HG03066 (cell line): ENCODE data around the gene FAM177A1.
A peak's percentile ranks its signal among the peaks of the same experiment; 100 is the strongest.
"Not testable (repeated sequence)": the region's sequence is repeated elsewhere in the genome, so short reads cannot be mapped to it uniquely, and the experiment has no call there.

ENCODE experiments used
- ATAC-seq: cut with Tn5 transposase; IDR thresholded peaks from one replicate; pipeline ENCODE4 v1.9.1; 2021; ENCODE audit warnings: low read depth; ENCODE audit not compliant: unreplicated experiment

The FAM177A1 gene, protein sequence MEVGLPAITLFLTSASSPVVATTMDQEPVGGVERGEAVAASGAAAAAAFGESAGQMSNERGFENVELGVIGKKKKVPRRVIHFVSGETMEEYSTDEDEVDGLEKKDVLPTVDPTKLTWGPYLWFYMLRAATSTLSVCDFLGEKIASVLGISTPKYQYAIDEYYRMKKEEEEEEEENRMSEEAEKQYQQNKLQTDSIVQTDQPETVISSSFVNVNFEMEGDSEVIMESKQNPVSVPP

DNA sequence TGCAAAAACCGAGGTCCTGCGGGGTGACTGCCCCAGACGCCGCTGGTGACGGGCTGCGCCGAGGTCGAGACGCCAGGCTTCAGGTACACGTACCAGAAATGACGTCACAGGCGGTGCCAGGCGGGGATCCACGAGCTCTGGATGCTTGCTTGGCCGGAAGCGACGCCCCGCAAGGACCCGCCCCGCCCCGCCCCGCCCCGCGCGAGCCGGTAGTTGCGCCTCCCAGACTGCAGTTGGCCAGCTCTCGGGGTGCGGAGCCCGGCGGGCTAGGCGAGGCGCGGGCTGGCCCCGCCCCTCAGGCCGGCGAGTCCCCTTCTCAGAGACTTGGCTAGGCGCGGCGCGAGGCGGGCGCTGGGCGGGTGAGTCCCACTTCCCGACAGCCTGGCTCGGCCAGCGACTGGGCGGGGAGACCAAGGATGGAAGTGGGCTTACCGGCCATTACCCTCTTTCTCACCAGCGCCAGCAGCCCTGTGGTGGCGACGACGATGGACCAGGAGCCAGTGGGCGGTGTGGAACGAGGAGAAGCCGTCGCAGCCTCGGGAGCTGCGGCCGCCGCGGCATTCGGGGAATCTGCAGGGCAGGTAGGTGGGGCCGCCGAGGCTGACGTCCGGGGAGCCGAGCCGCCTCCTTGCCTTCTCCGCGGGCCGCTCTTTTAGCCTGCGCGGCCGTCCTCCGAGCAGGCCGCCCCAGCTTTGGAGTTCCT is at the start of gene FAM177A1:
FAM177A1 (plus strand) TSS at position 225 of the 703 bp plus-strand sequence; CDS start at position 417, 192 bp downstream.
- peak; percentile 92 for ATAC-seq

DNA sequence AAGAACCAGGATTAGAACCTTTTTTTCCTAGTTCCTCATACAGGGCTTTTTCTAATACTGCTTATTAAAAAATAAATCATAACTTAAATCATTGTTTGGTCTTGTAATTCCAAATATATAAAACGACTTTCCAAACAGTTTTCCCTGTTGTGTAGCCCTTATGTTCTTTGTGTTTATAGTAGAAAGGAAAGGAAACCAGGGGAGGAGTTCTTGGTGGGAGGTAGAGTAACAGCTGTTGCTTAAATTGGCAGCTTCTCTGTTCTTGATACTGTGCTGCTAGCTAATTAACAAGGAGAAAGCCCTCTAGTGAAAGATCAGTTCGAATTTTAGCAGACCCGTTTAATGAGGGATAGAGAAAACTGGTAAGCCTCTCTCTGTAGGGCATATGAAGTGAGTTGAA is 48.3 kb upstream of the FAM177A1 start:
- no peak for ATAC-seq

DNA sequence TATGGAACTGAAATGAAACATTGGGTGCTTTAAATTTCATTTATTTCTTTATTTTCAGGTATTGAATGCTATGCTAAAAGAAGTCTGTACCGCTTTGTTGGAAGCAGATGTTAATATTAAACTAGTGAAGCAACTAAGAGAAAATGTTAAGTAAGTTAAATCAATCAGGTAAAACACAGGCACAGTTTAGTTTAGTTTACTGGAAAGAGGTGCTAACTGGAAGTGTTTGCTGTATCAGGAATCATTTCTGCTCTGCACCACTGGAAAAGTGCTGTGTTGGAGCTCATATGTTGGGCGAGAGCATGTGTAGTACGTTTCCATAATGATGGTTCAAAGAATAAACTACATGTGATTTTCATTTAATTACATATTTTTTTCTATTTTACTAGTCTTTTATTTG is 46.6 kb upstream of the FAM177A1 start:
- no peak for ATAC-seq

DNA sequence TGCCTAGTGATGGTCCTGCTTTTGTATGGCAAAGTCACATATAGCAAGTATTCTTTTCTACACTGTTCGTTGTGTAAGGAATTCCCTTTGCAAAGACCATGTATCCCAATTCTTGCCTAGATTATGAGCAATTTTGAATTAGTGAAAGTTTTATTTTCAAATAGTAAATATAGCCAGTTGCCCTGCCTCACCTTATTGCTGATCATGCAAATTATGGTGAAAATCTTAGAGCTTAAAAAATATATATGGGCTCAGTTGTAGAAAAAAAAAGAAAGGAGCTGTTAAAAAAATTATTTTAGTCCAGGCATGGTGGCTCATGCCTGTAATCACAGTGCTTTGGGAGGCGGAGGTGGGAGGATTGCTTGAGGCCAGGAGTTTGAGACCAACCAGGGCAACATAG is 44.5 kb upstream of the FAM177A1 start:
- ATAC-seq = no peak

DNA sequence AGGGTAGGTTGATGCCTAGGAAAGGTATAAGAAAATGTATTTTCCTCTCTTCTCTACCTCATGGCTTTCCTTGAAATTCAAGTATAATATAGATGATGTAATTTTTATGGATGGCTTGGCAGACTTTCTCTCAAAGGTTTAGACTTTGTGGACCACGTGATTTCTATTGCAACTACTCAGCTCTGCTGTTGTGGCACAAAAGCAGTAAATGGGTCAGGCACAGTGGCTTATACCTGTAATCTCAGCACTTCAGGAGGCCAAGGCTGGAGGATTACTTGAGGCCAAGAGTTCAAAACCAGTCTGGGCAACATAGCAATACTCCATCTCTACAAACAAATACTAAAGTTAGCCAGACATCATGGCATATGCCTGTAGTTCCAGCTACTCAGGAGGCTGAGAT is 41.2 kb upstream of the FAM177A1 start:
- ATAC-seq = no peak

DNA sequence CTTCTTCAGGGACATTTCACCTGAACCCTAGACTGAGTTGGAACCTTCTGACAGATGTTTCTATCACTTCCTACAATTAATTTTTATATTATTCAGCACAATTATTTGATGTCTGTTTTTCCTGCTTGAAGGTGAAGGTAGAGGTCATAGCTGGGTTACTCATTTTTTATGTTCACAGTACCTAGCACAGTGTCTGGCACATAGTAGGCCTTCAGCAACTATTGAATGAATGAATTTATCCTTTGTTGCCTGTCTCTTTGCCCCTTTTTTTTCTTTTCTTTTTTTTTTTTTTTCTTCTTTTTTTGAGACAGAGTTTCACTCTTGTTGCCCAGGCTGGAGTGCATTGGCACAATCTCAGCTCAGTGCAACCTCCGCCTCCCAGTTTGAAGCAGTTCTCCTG is 29.5 kb upstream of the FAM177A1 start:
- no peak for ATAC-seq

DNA sequence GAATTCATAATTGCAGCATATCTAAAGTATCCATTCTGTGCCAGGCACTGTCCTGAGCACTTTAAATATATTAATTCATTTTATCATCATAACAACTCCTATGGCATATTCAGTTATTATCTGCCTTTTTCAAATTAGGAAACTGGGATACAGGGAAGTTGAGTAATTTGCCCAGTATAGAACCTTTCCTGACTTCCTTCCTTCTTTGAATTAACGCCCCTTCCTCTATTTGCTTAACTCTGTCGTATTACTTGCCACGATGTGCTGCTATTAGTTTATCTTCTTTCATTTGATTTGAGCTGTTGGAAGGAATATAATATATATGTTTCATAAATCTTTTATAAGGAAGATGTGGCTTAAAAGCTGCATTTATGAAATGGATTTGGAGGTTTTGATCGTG is 25.4 kb upstream of the FAM177A1 start:
- ATAC-seq = no peak

DNA sequence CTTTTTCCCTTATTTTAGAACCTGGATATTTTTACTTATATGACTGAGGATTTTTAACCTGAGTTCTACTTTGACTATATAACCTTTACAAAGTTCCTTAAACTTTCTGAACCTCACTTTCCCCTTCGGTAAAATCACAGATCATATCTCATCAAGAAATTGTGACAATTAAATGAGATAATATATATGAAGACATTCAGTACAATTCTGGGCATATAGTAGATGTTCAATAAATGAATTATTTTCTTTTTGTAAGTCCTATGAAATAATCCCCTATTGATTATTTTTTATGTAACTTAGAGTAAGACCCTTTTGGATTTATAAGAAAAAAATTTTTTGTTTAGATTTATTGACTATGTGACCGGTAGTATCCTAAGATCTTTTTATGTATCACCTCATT is 17.6 kb upstream of the FAM177A1 start:
- ATAC-seq = no peak

DNA sequence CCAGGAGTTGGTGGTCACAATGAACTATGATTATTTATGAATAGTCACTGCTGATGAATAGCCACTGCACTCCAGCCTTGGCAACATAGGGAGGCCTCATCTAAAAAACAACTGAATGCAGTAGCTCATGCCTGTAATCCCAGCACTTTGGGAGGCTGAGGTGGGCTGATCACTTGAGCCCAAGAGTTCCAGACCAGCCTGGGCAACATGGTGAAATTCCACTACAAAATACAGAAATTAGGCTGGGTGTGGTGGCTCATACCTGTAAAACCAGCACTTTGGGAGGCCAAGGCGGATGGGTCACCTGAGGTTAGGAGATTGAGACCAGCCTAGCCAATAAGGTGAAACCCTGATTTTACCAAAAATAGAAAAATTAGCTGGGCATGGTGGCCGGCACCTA is 13.5 kb upstream of the FAM177A1 start:
- no peak for ATAC-seq

DNA sequence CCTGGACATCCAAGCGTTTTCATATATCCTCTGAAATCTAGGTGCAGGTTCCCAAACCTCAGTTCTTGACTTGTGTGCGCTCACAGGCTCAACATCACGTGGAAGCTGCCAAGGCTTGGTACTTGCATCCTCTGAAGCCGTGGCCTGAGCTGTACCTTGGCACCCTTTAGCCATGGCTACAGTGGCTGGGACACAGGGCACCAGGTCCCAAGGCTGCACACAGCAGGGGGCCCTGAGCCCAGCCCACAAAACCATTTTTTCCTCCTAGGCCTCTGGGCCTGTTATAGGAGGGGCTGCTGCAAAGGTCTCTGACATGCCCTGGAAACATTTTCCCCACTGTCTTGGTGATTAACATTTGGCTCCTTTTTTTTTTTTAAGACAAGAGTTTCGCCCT is 11.6 kb upstream of the FAM177A1 start:
- ATAC-seq = no peak

DNA sequence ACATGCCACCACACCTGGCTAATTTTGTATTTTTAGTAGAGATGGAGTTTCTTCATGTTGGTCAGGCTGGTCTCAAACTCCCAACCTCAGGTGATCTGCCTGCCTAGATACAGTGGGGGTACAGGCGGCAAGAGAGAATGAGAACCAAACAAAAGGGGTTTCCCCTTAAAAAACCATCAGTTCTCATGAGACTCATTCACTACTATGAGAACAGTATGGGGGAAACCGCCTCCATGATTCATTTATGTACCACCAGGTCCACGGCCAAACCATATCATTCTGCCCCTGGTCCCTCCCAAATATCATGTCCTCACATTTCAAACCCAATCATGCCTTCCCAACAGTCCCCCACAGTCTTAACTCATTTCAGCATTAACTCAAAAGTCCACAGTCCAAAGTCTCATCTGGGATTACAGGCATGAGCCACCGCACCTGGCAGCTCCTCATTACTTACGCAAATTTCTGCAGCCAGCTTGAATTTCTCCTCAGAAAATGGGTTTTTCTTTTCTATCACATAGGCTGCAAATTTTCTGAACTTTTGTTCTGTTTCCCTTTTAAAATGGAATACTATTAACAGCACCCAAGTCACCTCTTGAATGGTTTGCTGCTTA is 11.0 kb upstream of the FAM177A1 start:
- ATAC-seq = not testable (repeated sequence)

DNA sequence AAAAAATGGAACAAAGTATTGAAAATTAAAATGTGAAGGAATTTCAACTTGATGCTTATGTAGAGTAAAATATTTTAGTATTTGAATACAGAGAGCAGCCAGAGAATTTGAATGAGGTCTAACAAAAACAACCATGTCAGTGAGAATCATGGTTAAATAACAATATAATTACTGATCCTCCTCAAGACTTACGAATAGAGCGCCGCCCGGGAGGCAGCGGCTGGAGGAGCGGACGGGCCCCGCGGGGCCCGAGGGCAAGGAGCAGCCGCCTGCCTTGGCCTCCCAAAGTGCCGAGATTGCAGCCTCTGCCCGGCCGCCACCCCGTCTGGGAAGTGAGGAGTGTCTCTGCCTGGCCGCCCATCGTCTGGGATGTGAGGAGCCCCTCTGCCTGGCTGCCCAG is 7.8 kb upstream of the FAM177A1 start:
- ATAC-seq = not testable (repeated sequence)

DNA sequence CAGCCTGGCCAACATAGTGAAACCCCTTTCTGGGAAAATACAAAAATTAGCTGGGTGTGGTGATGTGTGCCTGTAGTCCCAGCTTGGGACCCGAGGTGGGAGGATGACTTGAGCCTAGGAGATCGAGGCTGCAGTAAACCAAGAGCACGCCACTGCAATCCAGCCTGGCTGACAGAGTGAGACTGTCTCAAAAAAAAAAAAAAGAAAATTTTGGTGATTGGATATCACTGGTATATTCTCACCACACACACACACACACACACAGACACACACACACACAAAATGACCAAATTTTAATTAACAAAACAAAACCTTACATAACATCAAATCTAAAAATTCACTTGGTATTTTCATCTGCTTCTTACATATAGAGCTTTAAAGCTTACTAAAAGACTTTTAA is 3.4 kb upstream of the FAM177A1 start:
- no peak for ATAC-seq

DNA sequence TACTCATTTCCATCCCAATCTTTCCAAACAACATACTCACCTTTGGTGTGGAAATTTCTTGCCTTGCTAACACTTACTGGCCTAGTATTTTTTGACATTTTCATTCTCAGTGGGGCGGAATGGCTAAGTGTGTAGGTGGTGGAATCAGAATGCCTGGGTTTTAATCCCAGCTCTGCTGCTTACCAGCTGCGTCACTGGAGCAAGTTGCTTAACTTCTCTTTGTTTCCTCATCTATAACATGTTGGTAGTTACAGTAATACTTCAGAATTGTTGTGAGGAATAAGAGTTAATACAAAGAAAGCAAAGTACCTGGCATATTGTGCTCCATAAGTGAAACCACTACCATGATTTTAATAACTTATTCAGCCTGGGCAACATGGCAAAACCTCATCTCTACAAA is 3.0 kb upstream of the FAM177A1 start:
- no peak for ATAC-seq

DNA sequence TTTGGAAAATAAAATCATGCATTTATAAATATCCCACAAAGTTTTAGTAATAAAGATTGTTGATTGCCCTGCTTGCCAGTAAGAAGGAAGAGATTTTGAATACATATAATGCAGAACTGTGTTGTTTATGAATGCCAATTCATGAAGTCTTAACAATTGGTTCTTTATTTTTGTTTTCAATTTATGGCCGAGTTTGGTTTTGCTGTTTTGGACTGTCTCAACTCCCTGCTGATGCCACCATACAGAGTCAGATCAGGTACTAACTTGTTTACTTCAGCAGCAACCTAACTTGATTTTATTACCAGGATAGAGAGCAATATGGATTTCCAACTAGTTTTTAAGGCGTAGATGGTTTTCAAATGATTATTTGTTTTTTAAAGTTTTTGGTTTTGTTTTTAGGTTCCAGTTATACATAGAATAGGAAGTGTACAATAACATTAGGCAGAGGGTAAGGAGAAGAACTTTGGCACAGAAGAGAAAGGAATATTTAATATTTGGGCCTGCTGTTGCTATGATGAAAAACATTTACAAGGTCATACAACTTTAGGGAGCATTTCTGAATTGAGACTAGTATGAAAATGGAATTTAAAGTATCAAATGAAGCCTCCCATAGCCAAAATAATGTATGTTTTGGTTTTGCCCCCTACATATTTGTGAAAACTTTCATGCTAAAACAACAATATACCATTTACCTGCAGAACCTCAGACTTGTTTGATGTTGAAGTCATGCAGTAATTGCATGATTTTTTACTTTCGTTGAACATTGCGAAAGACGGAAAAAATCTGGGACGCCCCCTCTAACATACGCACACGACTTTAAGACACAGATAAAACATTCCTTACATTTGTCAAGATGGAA is 904 bp upstream of the FAM177A1 start:
- ATAC-seq = no peak

DNA sequence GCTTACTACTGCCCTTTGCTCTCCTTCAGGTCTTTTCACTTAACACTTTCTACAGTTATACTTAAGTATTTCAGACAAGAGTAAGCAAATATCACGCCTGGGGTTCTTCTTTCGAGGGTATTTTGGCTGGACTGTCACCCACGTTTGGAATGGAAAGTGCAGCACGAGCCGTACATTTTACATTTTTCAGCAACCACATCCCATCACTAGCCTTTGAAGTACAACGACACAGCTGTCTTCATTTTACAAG is 349 bp upstream of the FAM177A1 start:
- no peak for ATAC-seq

DNA sequence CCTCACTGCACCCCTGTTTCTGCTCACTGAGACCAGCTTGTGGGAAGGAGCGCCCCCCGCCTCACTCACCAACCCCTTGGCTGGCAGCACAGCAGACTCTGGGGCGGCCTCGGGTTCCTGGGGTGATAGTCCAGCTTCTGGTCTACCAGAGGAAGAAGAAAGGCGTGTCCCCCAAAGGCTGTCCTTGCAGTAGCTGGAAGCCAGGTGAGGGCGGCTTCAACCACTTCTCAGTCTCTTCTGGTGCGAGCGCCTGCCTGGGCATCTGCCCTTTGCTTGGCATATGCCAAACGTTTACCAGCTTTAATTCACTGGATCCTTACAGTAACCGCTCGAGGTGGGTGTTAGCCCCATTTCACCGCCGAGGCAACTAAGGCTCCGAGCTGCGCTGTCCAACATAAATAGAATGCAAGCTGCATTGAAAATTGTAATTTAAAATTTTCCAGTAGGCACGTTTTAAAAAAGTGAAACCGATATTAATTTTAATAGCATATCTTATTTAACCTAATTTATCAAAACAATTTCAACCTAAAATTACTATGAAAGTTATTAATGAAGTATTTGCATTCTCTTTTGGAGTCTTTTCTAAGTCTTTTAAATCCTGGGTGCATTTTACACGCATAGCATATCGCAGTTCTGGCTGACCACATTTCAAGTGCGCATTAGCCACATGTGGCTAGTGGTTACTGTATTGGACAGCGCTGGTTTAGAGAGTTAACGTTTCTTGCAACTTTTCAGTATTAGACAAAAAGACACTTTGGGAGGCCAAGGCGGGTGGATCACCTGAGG is 872 bp downstream of the FAM177A1 start:
- peak; percentile 25 for ATAC-seq

DNA sequence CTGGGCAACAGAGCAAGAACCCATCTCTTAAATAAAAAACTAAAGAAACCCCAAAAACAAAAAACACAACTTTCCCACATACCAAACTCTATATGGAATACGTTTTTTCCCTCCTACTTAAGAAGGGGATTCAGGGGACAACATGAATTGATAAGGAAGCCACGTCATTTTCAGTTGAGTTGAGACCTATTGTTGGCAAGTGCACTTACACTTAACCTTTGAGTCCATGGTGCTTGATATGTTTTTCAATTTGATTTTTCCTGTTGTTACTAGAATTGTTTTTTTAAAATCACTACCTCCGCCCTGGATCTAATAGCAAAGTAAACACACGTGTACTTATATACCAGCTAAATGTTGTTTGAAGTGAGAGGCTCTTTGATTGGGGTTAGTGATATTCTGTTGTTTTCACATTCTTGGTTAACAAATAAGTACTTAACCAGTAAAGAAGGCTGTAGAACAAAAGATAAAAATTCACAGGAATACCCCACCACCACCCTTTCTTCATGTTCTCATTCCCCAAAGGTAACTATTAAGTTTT is 2.0 kb downstream of the FAM177A1 start:
- no peak for ATAC-seq

DNA sequence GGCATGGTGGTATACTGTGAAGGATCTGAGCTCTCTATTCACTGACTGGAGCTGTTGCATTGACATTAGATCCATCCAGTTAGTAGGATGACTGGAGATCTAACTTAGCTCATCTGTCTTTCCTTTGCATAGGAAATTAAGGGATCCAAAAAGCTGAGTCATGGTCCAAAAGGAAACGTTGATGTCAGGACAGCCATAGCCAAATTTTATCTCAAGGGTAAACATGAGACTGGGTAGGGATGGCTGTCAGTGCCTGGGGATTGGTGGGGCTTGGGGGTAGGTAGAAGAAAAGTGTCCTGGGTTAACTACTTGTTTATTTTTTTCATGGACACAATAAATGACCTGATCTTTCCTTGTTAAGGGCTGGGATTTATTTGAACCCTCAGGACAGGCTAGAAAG is 4.6 kb downstream of the FAM177A1 start:
- no peak for ATAC-seq

DNA sequence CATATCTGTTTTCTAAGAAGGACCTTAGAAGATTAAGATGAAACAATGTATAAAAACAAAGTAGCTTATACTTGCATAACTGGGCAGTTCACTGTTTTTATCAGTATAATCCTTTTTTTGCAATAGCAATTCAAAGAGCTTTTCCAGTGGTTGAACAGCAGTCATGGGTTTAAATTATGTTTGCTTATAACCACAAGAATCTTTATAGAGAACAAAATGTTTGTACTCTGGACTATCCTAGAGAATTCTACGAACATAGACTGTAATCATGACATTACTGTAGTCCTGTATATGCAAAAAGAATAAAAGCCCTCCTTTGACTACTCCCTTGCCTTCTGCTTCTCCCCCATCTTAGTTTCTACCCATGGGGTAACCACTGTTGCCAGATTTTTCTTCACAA is 5.7 kb downstream of the FAM177A1 start:
- ATAC-seq = no peak
